Measurements from ENCODE around the gene ACTN4. TPM values are rescaled to one million over a fixed set of nuclear protein-coding genes. Genes with fewer than 3 reads are reported as not detected.
A peak's percentile ranks its signal among the peaks of the same experiment; 100 is the strongest.

ACTN4 gene
- total RNA-seq, 1 donor from 2014 or later, result 178 TPM

GRCh38 chr19:38661136-38661535, 13.7 kb downstream of the ACTN4 start:
- DNase-seq, result no peak

GRCh38 chr19:38661996-38662395, 14.5 kb downstream of the ACTN4 start:
- DNase-seq, result no peak

- no peak for DNase-seq
Observed at GRCh38 chr19:38662537-38663155, 15.2 kb downstream of the ACTN4 start.

- no peak for DNase-seq
Observed at GRCh38 chr19:38663156-38663651, 15.8 kb downstream of the ACTN4 start.

GRCh38 chr19:38663957-38664502, 16.6 kb downstream of the ACTN4 start:
- no peak for DNase-seq

- DNase-seq, result no peak
Observed at GRCh38 chr19:38664503-38665211, 17.2 kb downstream of the ACTN4 start.

- DNase-seq, result no peak
Observed at GRCh38 chr19:38665219-38665931, 17.9 kb downstream of the ACTN4 start.

- DNase-seq, result peak; percentile 77
Observed at GRCh38 chr19:38665950-38666662, 18.7 kb downstream of the ACTN4 start.

GRCh38 chr19:38666663-38667511, 19.4 kb downstream of the ACTN4 start:
- DNase-seq, result peak; percentile 78

GRCh38 chr19:38667661-38668171, 20.3 kb downstream of the ACTN4 start:
- DNase-seq, result no peak

- no peak for DNase-seq
Observed at GRCh38 chr19:38669552-38669951, 22.1 kb downstream of the ACTN4 start.

- no peak for DNase-seq
Observed at GRCh38 chr19:38670921-38671398, 23.5 kb downstream of the ACTN4 start.

GRCh38 chr19:38671654-38672053, 24.2 kb downstream of the ACTN4 start:
- DNase-seq, result no peak

- DNase-seq, result no peak
Observed at GRCh38 chr19:38673030-38673429, 25.6 kb downstream of the ACTN4 start.

GRCh38 chr19:38674388-38675171, 27.1 kb downstream of the ACTN4 start:
- DNase-seq, result peak; percentile 72

- DNase-seq, result no peak
Observed at GRCh38 chr19:38675611-38676010, 28.2 kb downstream of the ACTN4 start.

- no peak for DNase-seq
Observed at GRCh38 chr19:38676023-38676877, 28.8 kb downstream of the ACTN4 start.

- no peak for DNase-seq
Observed at GRCh38 chr19:38676878-38677646, 29.6 kb downstream of the ACTN4 start.
